ENCODE results near the gene CAV1.

GRCh38 chr7:116595063-116595462 lies 70.2 kb downstream of the CAV1 start:
- TF ChIP-seq CTCF (conservative IDR thresholded peaks at IDR 0.05; ENCODE audit: low read length) (no peak), EZH2phosphoT487 (IDR thresholded peaks at IDR 0.05; ENCODE audit: borderline replicate concordance) (no peak)
